Prostate gland (tissue), 2 donors: ENCODE measurements around the gene SLC25A21. TPM values are rescaled to one million over a fixed set of nuclear protein-coding genes. Genes with fewer than 3 reads are reported as not detected.

Source experiments
- DNase-seq: peaks from one replicate; pipeline ENCODE4 v3.0.0-alpha.2; 2019; ENCODE audit warnings: low spot score
- H3K27ac ChIP-seq, 2 donors: fragments of 200-600 bp; sonication (generic); 2 replicates each; pipeline ENCODE4 v1.5.1; 2017 to 2019
- H3K27me3 ChIP-seq: fragments of 200-600 bp; sonication (generic); replicated peaks from 2 replicates; pipeline ENCODE4 v1.5.1; 2019; ENCODE audit not compliant: insufficient read depth
- H3K36me3 ChIP-seq, 2 donors: fragments of 200-600 bp; sonication (generic); 1 replicate in 1 of 2; 2 replicates in 1 of 2; pipeline versions ENCODE4 v1.5.1 to v1.8.1; 2017 to 2019
- H3K4me1 ChIP-seq: fragments of 200-600 bp; sonication (generic); replicated peaks from 2 replicates; pipeline ENCODE4 v1.5.1; 2019
- H3K4me3 ChIP-seq, 2 donors: fragments of 200-600 bp; sonication (generic); 2 replicates each; pipeline ENCODE4 v1.5.1; 2017 to 2019
- H3K9me3 ChIP-seq: fragments of 200-600 bp; sonication (generic); 2 replicates; pipeline ENCODE4 v1.5.1; 2017
- POLR2A ChIP-seq: fragments of 450-650 bp; IDR thresholded peaks from one replicate; pipeline ENCODE4 v1.6.1; 2016; ENCODE audit warnings: antibody characterized with exemption, mild to moderate bottlenecking
- POLR2AphosphoS5 ChIP-seq: sonication (generic); formaldehyde crosslinking; IDR thresholded peaks from one replicate; pipeline ENCODE4 v1.6.1; 2017; ENCODE audit warnings: antibody characterized with exemption
- WGBS: methylation state at CpG from one replicate; pipeline ENCODE4 v1.1.5; 2018; 5-methylcytosine and 5-hydroxymethylcytosine counted together
- intact Hi-C: fragments of 100-400 bp; cut with DNase I; formaldehyde crosslinking; loops from one replicate; pipeline ENCODE4 v1.14.2; 2022
- total RNA-seq, 2 donors: library from RNA; depleted of rRNA; stranded (reverse); fragments of >200 nt; gene quantifications; one replicate each; pipeline ENCODE4 v1.1.0, GENCODE V29; 2016
- TF ChIP-seq, protein P1 (sequence below), 4 experiments: fragments of 200-600 bp in 2 of 4; fragments of 450-650 bp in 2 of 4; sonication (generic) in 2 of 4; IDR thresholded peaks; 1 replicate in 3 of 4; 2 replicates in 1 of 4; pipeline ENCODE4 v1.5.1; 2016 to 2019; ENCODE audit warnings: antibody characterized with exemption in 4 of 4, mild to moderate bottlenecking in 2 of 4, moderate library complexity in 2 of 4

The SLC25A21 gene
- total RNA-seq, 2 donors from 2014 or later = 1.5 to 7.7 TPM

GRCh38 chr14:37115406-37115805 lies 57.0 kb downstream of the SLC25A21 start:
- no peak for DNase-seq

GRCh38 chr14:37114559-37114958 lies 57.8 kb downstream of the SLC25A21 start:
- Histone ChIP-seq H3K4me1 (no peaks in the 10 kb centered on the region), H3K27ac (no peak overlapping the region), H3K9me3 (no peaks in the 10 kb centered on the region), H3K27me3 (no peaks in the 10 kb centered on the region), H3K4me3 (no peak overlapping the region), H3K36me3 (no peaks in the 10 kb centered on the region)
- intact Hi-C loops = no loop called here
- no peak for DNase-seq
- 48% methylated on average over 3 of the region's 3 CpGs for WGBS
- TF ChIP-seq, protein P1, sequence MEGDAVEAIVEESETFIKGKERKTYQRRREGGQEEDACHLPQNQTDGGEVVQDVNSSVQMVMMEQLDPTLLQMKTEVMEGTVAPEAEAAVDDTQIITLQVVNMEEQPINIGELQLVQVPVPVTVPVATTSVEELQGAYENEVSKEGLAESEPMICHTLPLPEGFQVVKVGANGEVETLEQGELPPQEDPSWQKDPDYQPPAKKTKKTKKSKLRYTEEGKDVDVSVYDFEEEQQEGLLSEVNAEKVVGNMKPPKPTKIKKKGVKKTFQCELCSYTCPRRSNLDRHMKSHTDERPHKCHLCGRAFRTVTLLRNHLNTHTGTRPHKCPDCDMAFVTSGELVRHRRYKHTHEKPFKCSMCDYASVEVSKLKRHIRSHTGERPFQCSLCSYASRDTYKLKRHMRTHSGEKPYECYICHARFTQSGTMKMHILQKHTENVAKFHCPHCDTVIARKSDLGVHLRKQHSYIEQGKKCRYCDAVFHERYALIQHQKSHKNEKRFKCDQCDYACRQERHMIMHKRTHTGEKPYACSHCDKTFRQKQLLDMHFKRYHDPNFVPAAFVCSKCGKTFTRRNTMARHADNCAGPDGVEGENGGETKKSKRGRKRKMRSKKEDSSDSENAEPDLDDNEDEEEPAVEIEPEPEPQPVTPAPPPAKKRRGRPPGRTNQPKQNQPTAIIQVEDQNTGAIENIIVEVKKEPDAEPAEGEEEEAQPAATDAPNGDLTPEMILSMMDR (IDR thresholded peaks at IDR 0.05) = no peak
- TF ChIP-seq POLR2AphosphoS5 (no peak), POLR2A (no peak)

More at GRCh38 chr14:37115406-37115805, 57.0 kb downstream of the SLC25A21 start:
- Histone ChIP-seq H3K4me1 (no peaks in the 10 kb centered on the region), H3K9me3 (no peaks in the 10 kb centered on the region), H3K27me3 (no peaks in the 10 kb centered on the region), H3K4me3 (no peak overlapping the region), H3K27ac (no peak overlapping the region), H3K36me3 (no peaks in the 10 kb centered on the region)
- 100% methylated on average over 1 of the region's 1 CpG for WGBS
- intact Hi-C loops = no loop called here
- TF ChIP-seq, protein P1 (IDR thresholded peaks at IDR 0.05) = no peak
- no peak for TF ChIP-seq POLR2AphosphoS5
- no peak for TF ChIP-seq POLR2A

GRCh38 chr14:37114002-37114401 lies 58.4 kb downstream of the SLC25A21 start:
- 39% methylated on average over 3 of the region's 3 CpGs for WGBS
- no peaks in the 10 kb centered on the region for H3K36me3 ChIP-seq
- H3K9me3 ChIP-seq = no peaks in the 10 kb centered on the region
- DNase-seq = no peak
- no peak overlapping the region for H3K27ac ChIP-seq
- no peaks in the 10 kb centered on the region for H3K4me1 ChIP-seq
- H3K27me3 ChIP-seq = no peaks in the 10 kb centered on the region
- no peak for TF ChIP-seq POLR2AphosphoS5
- TF ChIP-seq POLR2A = no peak
- TF ChIP-seq, protein P1 (IDR thresholded peaks at IDR 0.05) = no peak
- no peak overlapping the region for H3K4me3 ChIP-seq
- intact Hi-C loops = no loop called here

DNA sequence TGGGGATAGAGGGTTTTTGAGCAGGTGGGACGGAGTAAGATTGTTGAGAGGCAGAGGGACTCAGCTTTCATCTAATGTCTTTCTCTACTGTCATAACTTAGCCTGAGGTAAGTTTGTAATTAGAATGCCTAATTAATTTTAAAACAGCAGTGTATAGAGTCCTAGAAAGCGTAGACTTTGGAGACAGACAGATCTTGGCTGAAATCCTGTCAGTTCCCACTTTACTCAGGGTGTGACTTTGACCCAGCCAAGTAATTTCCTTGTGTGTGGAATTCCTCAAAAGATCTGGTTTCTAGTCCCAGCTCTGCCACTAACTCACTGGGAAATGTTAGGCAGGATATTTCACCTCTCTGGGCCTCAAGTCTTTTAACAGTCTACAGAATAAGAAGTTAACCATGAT lies 74.3 kb downstream of the SLC25A21 start:
- no peak overlapping the region for H3K27ac ChIP-seq
- TF ChIP-seq POLR2AphosphoS5 (no peak), POLR2A (no peak)
- TF ChIP-seq, protein P1 (IDR thresholded peaks at IDR 0.05) = no peak
- no peaks in the 10 kb centered on the region for H3K9me3 ChIP-seq
- 94% methylated on average over 2 of the region's 2 CpGs for WGBS
- H3K4me1 ChIP-seq = no peaks in the 10 kb centered on the region
- H3K4me3 ChIP-seq = no peak overlapping the region
- intact Hi-C loops = no loop called here
- no peaks in the 10 kb centered on the region for H3K36me3 ChIP-seq
- H3K27me3 ChIP-seq = no peaks in the 10 kb centered on the region
- DNase-seq = no peak

GRCh38 chr14:37094502-37094901 lies 77.9 kb downstream of the SLC25A21 start:
- H3K9me3 ChIP-seq = no peaks in the 10 kb centered on the region
- no peak overlapping the region for H3K4me3 ChIP-seq
- intact Hi-C loops = no loop called here
- DNase-seq = no peak
- H3K27me3 ChIP-seq = no peaks in the 10 kb centered on the region
- TF ChIP-seq POLR2A = no peak
- TF ChIP-seq POLR2AphosphoS5 = no peak
- TF ChIP-seq, protein P1 (IDR thresholded peaks at IDR 0.05) = no peak
- no peaks in the 10 kb centered on the region for H3K4me1 ChIP-seq
- H3K27ac ChIP-seq = no peak overlapping the region
- no peaks in the 10 kb centered on the region for H3K36me3 ChIP-seq
- 89% methylated on average over 2 of the region's 2 CpGs for WGBS
